Heart left ventricle (tissue), 16 donors: ENCODE measurements around the gene FAM8A1. TPM values are rescaled to one million over a fixed set of nuclear protein-coding genes. Genes with fewer than 3 reads are reported as not detected.

Experiments
- ATAC-seq, 4 donors: fragments of 200-7000 bp; cut with Tn5 transposase; one replicate each; pipeline ENCODE4 v1.9.1; 2020 to 2022; ENCODE audit warnings: moderate library complexity in 4 of 4, mild to moderate bottlenecking in 3 of 4, moderate number of reproducible peaks in 1 of 4
- DNase-seq, 5 donors: peaks; one replicate each; pipeline ENCODE4 v3.0.0-alpha.2; 2020
- H3K27ac ChIP-seq, 12 donors: fragments of 200-600 bp; sonication (generic) in 4 of 12; one replicate each; pipeline versions ENCODE4 v1.5.0 to v1.8.0; 2016 to 2022; ENCODE audit warnings: mild to moderate bottlenecking in 2 of 12
- H3K27me3 ChIP-seq, 9 donors: fragments of 200-600 bp; sonication (generic) in 2 of 9; one replicate each; pipeline versions ENCODE4 v1.5.1 to v1.8.0; 2016 to 2022; ENCODE audit warnings: mild to moderate bottlenecking in 3 of 9
- H3K36me3 ChIP-seq, 9 donors: fragments of 200-600 bp; sonication (generic) in 2 of 9; one replicate each; pipeline versions ENCODE4 v1.5.0 to v1.8.0; 2018 to 2022; ENCODE audit warnings: mild to moderate bottlenecking in 2 of 9
- H3K4me1 ChIP-seq, 12 donors: fragments of 200-600 bp; sonication (generic) in 4 of 12; one replicate each; pipeline versions ENCODE4 v1.5.0 to v1.8.0; 2016 to 2022; ENCODE audit warnings: mild to moderate bottlenecking in 3 of 12
- H3K4me3 ChIP-seq, 12 donors: fragments of 200-600 bp; sonication (generic) in 4 of 12; one replicate each; pipeline versions ENCODE4 v1.5.0 to v1.8.0; 2017 to 2022; ENCODE audit warnings: mild to moderate bottlenecking in 9 of 12, moderate library complexity in 4 of 12
- H3K9me3 ChIP-seq, 12 donors: fragments of 200-600 bp; sonication (generic) in 4 of 12; one replicate each; pipeline versions ENCODE4 v1.5.0 to v1.8.0; 2016 to 2022; ENCODE audit warnings: mild to moderate bottlenecking in 1 of 12
- POLR2A ChIP-seq, 2 donors: fragments of 450-650 bp; IDR thresholded peaks; one replicate each; pipeline ENCODE4 v1.6.1; 2017; ENCODE audit warnings: antibody characterized with exemption in 2 of 2, mild to moderate bottlenecking in 2 of 2, moderate library complexity in 2 of 2
- WGBS, 4 donors: extraction: QIAGEN DNeasy Blood & Tissue Kit in 2 of 4; methylation state at CpG; one replicate each; pipeline versions ENCODE4 v1.1.5 to v1.1.7; 2013 to 2018; 5-methylcytosine and 5-hydroxymethylcytosine counted together
- intact Hi-C, 10 donors: fragments of 100-400 bp; cut with DNase I; formaldehyde crosslinking; loops; one replicate each; pipeline versions ENCODE4 v1.11.1 to v1.14.2; 2022
- polyA plus RNA-seq, 2 donors: library from polyadenylated mRNA; stranded (reverse); fragments of 200-250 nt; gene quantifications; one replicate each; pipeline ENCODE4 v1.2.3, GENCODE V29; 2013
- total RNA-seq, 9 donors: library from RNA; depleted of rRNA in 2 of 9; stranded (reverse); fragments of >200 nt in 2 of 9; fragmentation: NEBNext Ultra II Directional in 3 of 9; extraction: Animal tissue kit (Norgen Biotek cat#: 25700) in 3 of 9; gene quantifications; one replicate each; pipeline versions ENCODE4 v1.1.0 to v1.2.4, GENCODE V29; 2016 to 2023
- TF ChIP-seq, protein P1 (sequence below), 12 donors: fragments of 200-600 bp; sonication (generic) in 4 of 12; IDR thresholded peaks; one replicate each; pipeline versions ENCODE4 v1.5.0 to v1.8.0; 2018 to 2022; ENCODE audit warnings: antibody characterized with exemption in 12 of 12, mild to moderate bottlenecking in 5 of 12
- donor health status: ischemic (EF 13 %, LVEDD 7.1; RV severe dilation, severe dysfunction).
- donor health status: healthy with polysubstance abuse.
- donor health status: DM: no; HTN: yes; CAD: no.
- donor health status: DM: no; HTN: no; CAD: no.
- donor health status: ischemic (EF 25% LVEDD 6.9; RV normal size, moderate dysfunction).
- donor health status: ischemic (EF 25% LVEDD 5.7; RV mildly dilated, moderate dysfunction).
- donor health status: healthy.
- donor health status: DM: yes; HTN: yes; CAD: no.
- donor health status: ischemic (EF 35%, LVEDD 5.7; RV mildly dilated, moderate dysfunction).
- donor health status: nonischemic (EF 11% LVEDD 7.7; RV severe dilation, severe dysfunction).
- donor health status: DM: yes; HTN: yes; CAD: no.
- donor health status: PGD.
- donor health status: ischemic (EF 29% LVEDD 5.4; RV normal size, mild dysfunction).
- donor health status: nonischemic (EF 23%, LVEDD 6.1; RV moderate dilation, normal function).

FAM8A1 gene
- total and polyA plus RNA-seq, 11 donors: 9.1 to 24.5 (median 17.3) TPM

DNA sequence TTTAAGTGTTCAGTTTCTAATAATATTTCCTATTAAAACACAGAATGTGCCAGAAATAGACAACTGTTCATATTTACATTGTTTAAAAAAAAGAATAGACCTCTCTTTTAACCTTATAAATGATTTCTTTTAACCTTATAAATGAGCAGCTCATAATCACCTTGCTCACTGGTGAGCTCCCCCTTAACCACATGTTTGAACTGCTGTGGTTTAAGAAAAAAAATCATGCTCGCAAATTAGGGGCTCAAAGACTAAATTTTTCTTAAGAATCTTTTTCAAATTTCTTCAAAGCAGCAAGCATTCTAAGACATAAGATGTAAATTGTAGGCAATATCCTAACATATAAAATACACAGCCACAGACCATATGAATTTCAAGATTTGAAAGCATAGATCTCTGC lies 32.8 kb downstream of the FAM8A1 start:
- TF ChIP-seq, protein P1, sequence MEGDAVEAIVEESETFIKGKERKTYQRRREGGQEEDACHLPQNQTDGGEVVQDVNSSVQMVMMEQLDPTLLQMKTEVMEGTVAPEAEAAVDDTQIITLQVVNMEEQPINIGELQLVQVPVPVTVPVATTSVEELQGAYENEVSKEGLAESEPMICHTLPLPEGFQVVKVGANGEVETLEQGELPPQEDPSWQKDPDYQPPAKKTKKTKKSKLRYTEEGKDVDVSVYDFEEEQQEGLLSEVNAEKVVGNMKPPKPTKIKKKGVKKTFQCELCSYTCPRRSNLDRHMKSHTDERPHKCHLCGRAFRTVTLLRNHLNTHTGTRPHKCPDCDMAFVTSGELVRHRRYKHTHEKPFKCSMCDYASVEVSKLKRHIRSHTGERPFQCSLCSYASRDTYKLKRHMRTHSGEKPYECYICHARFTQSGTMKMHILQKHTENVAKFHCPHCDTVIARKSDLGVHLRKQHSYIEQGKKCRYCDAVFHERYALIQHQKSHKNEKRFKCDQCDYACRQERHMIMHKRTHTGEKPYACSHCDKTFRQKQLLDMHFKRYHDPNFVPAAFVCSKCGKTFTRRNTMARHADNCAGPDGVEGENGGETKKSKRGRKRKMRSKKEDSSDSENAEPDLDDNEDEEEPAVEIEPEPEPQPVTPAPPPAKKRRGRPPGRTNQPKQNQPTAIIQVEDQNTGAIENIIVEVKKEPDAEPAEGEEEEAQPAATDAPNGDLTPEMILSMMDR (IDR thresholded peaks at IDR 0.05): no peak
- TF ChIP-seq POLR2A (IDR thresholded peaks at IDR 0.05): no peak
- H3K4me1 ChIP-seq: peaks cover 0 to 38% (median 8%) of the 10 kb centered on the region in 12 donors
- no peaks in the 10 kb centered on the region for H3K9me3 ChIP-seq
- DNase-seq (no peak), ATAC-seq (no peak)
- H3K36me3 ChIP-seq: peaks cover 0 to 85% (median 70%) of the 10 kb centered on the region in 9 donors
- WGBS, 4 donors: 86 to 89% (median 89%) methylated on average over 1 of the region's 1 CpG
- H3K4me3 ChIP-seq: no peak overlapping the region
- intact Hi-C loops: loop anchor here in 1 of 10 donors (10.0 kb wide), 1 partner anchor 62 kb away; no protein-coding TSS in a partner anchor
- H3K27me3 ChIP-seq: no peaks in the 10 kb centered on the region
- peak overlapping the region in 1 of 12 donors; percentile 11 for H3K27ac ChIP-seq

DNA sequence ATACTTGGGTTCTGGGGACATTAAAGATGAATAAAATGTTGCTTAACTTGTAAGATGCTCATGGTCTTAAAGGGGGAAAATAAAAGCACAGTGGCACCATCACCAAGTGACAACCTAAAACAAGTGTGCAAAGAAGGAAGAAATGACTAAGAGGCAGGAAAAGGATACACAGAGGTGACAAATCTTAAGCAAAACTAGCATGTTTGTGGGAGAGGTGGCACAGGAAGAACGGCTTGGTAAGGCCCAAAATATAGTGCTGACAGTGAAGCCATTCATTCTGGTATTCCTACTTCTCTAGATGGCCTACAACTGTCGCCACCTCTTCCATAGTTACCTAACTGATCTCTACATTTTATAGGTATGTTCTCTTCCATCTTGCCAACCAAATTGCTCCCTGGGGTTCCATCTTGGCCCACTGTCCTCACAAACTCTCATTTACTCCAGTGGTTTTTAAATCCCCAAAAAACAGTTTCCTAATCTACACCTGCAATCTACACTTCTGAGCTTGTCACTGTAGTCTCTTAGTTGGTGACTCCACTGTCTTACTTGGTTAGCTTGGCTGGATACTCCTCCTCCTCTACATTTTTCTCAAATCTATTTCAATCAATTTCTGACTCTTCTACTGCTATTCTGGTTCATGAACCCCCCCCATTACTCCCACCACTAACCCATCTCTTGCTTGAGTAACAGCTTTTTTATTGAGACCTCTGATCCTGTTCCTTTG lies 33.5 kb downstream of the FAM8A1 start:
- peaks cover 0 to 84% (median 69%) of the 10 kb centered on the region in 9 donors for H3K36me3 ChIP-seq
- no peaks in the 10 kb centered on the region for H3K9me3 ChIP-seq
- DNase-seq (no peak), ATAC-seq (no peak)
- H3K4me3 ChIP-seq: no peak overlapping the region
- no peaks in the 10 kb centered on the region for H3K27me3 ChIP-seq
- intact Hi-C loops: loop anchor here in 1 of 10 donors (10.0 kb wide), 1 partner anchor 61 kb away; no protein-coding TSS in a partner anchor
- H3K27ac ChIP-seq: peak overlapping the region in 1 of 12 donors; percentile 11
- no peak for TF ChIP-seq POLR2A (IDR thresholded peaks at IDR 0.05)
- TF ChIP-seq, protein P1 (IDR thresholded peaks at IDR 0.05): no peak
- 72 to 84% (median 81%) methylated on average over 2 of the region's 2 CpGs for WGBS, 4 donors
- peaks cover 0 to 41% (median 13%) of the 10 kb centered on the region in 12 donors for H3K4me1 ChIP-seq

DNA sequence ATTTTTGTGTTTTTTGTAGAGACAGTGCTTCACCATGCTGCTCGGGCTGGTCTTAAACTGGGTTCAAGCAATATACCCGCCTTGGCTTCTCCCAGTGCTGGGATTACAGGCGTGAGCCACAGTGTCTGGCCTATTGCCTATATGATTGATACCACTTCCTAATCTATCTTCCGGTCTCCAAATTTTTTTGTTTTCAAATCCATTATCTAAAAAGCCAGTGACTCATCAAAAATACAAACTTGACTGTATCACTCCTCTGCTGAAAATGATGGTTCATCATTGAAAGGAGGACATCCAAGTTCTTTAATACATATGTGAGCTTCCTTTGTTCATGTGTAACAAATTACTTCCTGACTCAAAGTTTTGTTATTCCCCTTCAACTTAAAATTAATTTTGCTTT lies 35.5 kb downstream of the FAM8A1 start:
- H3K9me3 ChIP-seq: no peaks in the 10 kb centered on the region
- no peak for DNase-seq
- TF ChIP-seq, protein P1 (IDR thresholded peaks at IDR 0.05): no peak
- no peak for TF ChIP-seq POLR2A (IDR thresholded peaks at IDR 0.05)
- H3K4me1 ChIP-seq: peaks cover 0 to 28% (median 14%) of the 10 kb centered on the region in 12 donors
- H3K27ac ChIP-seq: no peak overlapping the region
- H3K36me3 ChIP-seq: peaks cover 0 to 81% (median 67%) of the 10 kb centered on the region in 9 donors
- WGBS, 4 donors: 91 to 97% (median 97%) methylated on average over 4 of the region's 4 CpGs
- ATAC-seq: no peak
- H3K4me3 ChIP-seq: no peak overlapping the region
- intact Hi-C loops: loop anchor here in 1 of 10 donors (10.0 kb wide), 1 partner anchor 59 kb away; no protein-coding TSS in a partner anchor
- H3K27me3 ChIP-seq: no peaks in the 10 kb centered on the region

DNA sequence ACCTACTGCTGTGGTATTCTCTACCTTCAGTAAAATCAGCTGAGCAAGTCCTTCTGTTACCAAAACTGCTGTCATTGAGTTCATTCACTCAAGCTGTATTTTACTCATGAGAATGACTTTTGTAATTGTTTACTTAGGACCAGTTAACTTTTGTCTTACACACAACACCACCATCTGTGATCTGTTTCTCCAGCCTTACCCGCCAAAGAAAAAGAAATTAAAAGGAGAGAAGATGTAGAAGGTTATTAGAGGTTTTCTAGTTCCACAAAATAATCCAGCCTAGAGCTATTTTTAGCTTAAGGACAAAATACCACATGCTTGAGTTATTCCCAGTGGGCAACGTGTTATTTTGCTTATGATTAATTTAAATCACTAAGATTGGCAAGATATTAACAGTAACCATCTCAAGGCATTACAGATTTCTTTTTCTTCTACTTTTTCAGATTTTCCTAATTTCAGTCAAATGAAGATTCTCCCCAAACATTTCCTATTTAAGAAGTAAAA lies 38.2 kb downstream of the FAM8A1 start:
- Histone ChIP-seq H3K27me3 (no peaks in the 10 kb centered on the region), H3K9me3 (no peaks in the 10 kb centered on the region), H3K4me1 (peaks cover 0 to 24% (median 10%) of the 10 kb centered on the region in 12 donors), H3K36me3 (peaks cover 0 to 80% (median 65%) of the 10 kb centered on the region in 9 donors), H3K4me3 (no peak overlapping the region), H3K27ac (peak overlapping the region in 3 of 12 donors; percentile 11 to 43 (median 19))
- 41 to 55% (median 48%) methylated on average over 2 of the region's 2 CpGs for WGBS, 4 donors
- no peak for TF ChIP-seq POLR2A (IDR thresholded peaks at IDR 0.05)
- TF ChIP-seq, protein P1 (IDR thresholded peaks at IDR 0.05): no peak
- ATAC-seq: no peak
- intact Hi-C loops: loop anchor here in 1 of 10 donors (10.0 kb wide), 1 partner anchor 57 kb away; no protein-coding TSS in a partner anchor
- no peak for DNase-seq
